Panc1 (cell line): ENCODE measurements around the gene NLGN2.

Experiments
- POLR2AphosphoS5 ChIP-seq: IDR thresholded peaks from 2 replicates; pipeline ENCODE4 v1.6.1; 2012; ENCODE audit warnings: mild to moderate bottlenecking, low read depth, low read length, moderate library complexity
- SIN3A ChIP-seq: IDR thresholded peaks from 2 replicates; pipeline ENCODE4 v1.6.1; 2012; ENCODE audit warnings: low read depth, mild to moderate bottlenecking, low read length, moderate library complexity, borderline replicate concordance; ENCODE audit not compliant: insufficient read depth
- TF ChIP-seq, protein P1 (sequence below): fragments of 450-650 bp; IDR thresholded peaks from 2 replicates; pipeline ENCODE4 v1.5.1; 2017; ENCODE audit warnings: mild to moderate bottlenecking

DNA sequence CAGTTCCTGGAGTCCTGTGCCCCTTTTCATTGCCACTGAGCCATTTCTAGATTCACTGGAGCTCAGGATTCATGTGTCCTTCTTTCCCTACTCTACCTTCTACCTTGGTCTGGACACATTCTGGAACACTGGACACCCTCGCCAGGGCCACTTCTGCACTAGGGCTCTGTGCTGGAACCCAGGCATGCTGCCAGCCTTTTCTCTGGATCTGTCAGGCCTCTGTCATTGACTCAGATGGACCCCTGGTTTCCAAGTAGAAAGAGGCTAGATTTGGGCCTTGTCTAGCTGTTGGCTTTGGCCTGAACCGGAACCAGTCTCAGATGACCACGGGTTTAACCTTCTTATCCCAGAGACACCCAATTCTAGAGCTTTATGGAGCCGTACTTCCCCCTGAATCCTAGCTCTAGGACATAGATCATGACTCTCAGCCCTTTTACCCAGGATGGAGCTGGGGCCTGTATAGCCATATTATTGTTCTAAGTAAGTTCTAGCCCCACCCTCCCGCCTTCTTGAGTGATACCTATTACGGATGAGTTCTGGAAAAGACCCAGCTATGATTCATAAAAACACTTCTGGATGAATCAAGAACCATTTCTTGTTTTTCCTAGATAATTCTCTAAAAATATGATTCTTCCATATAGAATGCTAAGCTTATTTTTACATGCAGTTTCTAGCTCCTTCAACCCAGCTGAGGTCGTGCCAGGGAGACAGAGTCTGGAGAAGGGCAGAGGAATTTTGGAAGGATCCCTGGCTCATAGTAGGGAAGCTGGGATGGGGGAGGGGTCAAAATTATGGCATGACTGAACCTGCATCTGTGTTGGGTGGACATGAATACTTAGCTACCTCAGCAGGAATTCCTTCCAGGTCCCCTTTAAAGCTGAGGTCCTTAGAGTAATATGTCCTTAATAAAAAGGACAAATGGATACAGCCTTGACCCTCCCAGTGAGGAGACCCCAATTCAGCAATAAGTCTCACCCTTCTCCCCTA, 36.1 kb downstream of the NLGN2 start:
- TF ChIP-seq, protein P1, sequence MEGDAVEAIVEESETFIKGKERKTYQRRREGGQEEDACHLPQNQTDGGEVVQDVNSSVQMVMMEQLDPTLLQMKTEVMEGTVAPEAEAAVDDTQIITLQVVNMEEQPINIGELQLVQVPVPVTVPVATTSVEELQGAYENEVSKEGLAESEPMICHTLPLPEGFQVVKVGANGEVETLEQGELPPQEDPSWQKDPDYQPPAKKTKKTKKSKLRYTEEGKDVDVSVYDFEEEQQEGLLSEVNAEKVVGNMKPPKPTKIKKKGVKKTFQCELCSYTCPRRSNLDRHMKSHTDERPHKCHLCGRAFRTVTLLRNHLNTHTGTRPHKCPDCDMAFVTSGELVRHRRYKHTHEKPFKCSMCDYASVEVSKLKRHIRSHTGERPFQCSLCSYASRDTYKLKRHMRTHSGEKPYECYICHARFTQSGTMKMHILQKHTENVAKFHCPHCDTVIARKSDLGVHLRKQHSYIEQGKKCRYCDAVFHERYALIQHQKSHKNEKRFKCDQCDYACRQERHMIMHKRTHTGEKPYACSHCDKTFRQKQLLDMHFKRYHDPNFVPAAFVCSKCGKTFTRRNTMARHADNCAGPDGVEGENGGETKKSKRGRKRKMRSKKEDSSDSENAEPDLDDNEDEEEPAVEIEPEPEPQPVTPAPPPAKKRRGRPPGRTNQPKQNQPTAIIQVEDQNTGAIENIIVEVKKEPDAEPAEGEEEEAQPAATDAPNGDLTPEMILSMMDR: no peak
- TF ChIP-seq SIN3A: no peak
- no peak for TF ChIP-seq POLR2AphosphoS5
